A549 treated with DMSO at 1 μM for 4 hours (cell line): ENCODE measurements around the gene NBPF11. TPM values are rescaled to one million over a fixed set of nuclear protein-coding genes. Genes with fewer than 3 reads are reported as not detected.

Experiments
- total RNA-seq: library from RNA; stranded (reverse); fragments of 200-300 nt; extraction: Qiagen RNA extraction; gene quantifications from 5 replicates; pipeline ENCODE4 v1.2.3, GENCODE V29; 2022; ENCODE audit warnings: low read depth

The NBPF11 gene
- 4.5 to 5.1 TPM (median 5.0 TPM) in 5 replicates for total RNA-seq

GRCh38 chr1:148151911-148152656, at the start of gene NBPF11:
TSS of gene NBPF11 (minus strand) at chr1:148152281. CDS start at chr1:148127003, 25,278 bp downstream.

Other genes starting within 250 kb of the NBPF11 start
- not detected in 5 replicates for gene GJA8, start 249.5 kb downstream of the NBPF11 start, total RNA-seq
- gene GPR89B, start 223.9 kb downstream of the NBPF11 start, total RNA-seq: 3.5 to 5.5 TPM (median 4.1 TPM) in 5 replicates